RWPE2 (cell line): Measurements from ENCODE around the gene ARL8B.

Experiments used
- ATAC-seq: fragments of 200-7000 bp; cut with Tn5 transposase; 3 replicates; pipeline ENCODE4 v1.9.1; 2021; ENCODE audit warnings: low read depth
- DNase-seq: peaks from one replicate; pipeline ENCODE4 v3.0.0-alpha.2; 2020; ENCODE audit warnings: low spot score
- H3K27ac ChIP-seq: fragments of 450-650 bp; 2 replicates; pipeline ENCODE4 v1.5.1; 2017; ENCODE audit warnings: mild to moderate bottlenecking; ENCODE audit not compliant: poor library complexity, severe bottlenecking
- H3K27me3 ChIP-seq: fragments of 250-450 bp; sonication (Bioruptor Pico); 2 replicates; pipeline ENCODE4 v1.5.1; 2021; ENCODE audit warnings: mild to moderate bottlenecking, moderate library complexity; ENCODE audit not compliant: insufficient read depth, poor library complexity, severe bottlenecking
- H3K36me3 ChIP-seq: fragments of 250-450 bp; sonication (Bioruptor Pico); 2 replicates; pipeline ENCODE4 v1.5.1; 2020; ENCODE audit warnings: low read depth, mild to moderate bottlenecking, moderate library complexity
- H3K4me1 ChIP-seq: fragments of 250-450 bp; sonication (Bioruptor Pico); 2 replicates; pipeline ENCODE4 v1.5.1; 2021; ENCODE audit warnings: mild to moderate bottlenecking, moderate library complexity; ENCODE audit not compliant: insufficient read depth, poor library complexity, severe bottlenecking
- H3K4me3 ChIP-seq: fragments of 250-450 bp; sonication (Bioruptor Pico); 2 replicates; pipeline ENCODE4 v1.5.1; 2021; ENCODE audit warnings: mild to moderate bottlenecking, moderate library complexity; ENCODE audit not compliant: severe bottlenecking
- H3K9me3 ChIP-seq: fragments of 250-450 bp; sonication (Bioruptor Pico); 2 replicates; pipeline ENCODE4 v1.5.1; 2021; ENCODE audit warnings: mild to moderate bottlenecking, moderate library complexity; ENCODE audit not compliant: severe bottlenecking
- CTCF ChIP-seq: fragments of 450-650 bp; IDR thresholded peaks from one replicate; pipeline ENCODE4 v1.5.1; 2017; ENCODE audit warnings: mild to moderate bottlenecking, moderate library complexity; ENCODE audit not compliant: poor library complexity, severe bottlenecking

The ARL8B gene

GRCh38 chr3:5087209-5087608, 34.9 kb upstream of the ARL8B start:
- Histone ChIP-seq H3K4me1 (peaks cover 5% of the 10 kb centered on the region), H3K4me3 (no peak overlapping the region), H3K36me3 (no peaks in the 10 kb centered on the region), H3K9me3 (no peaks in the 10 kb centered on the region), H3K27me3 (no peaks in the 10 kb centered on the region), H3K27ac (no peak overlapping the region)
- TF ChIP-seq CTCF, result no peak
- DNase-seq (no peak), ATAC-seq (no peak)

- peaks cover 8% of the 10 kb centered on the region for H3K4me1 ChIP-seq
- TF ChIP-seq CTCF, result no peak
- no peaks in the 10 kb centered on the region for H3K9me3 ChIP-seq
- no peaks in the 10 kb centered on the region for H3K36me3 ChIP-seq
- ATAC-seq (no peak), DNase-seq (no peak)
- no peaks in the 10 kb centered on the region for H3K27me3 ChIP-seq
- no peak overlapping the region for H3K27ac ChIP-seq
- no peak overlapping the region for H3K4me3 ChIP-seq
Measured at GRCh38 chr3:5090197-5090596, 31.9 kb upstream of the ARL8B start.

- no peak for TF ChIP-seq CTCF
- H3K36me3 ChIP-seq, result no peaks in the 10 kb centered on the region
- no peaks in the 10 kb centered on the region for H3K27me3 ChIP-seq
- no peak overlapping the region for H3K27ac ChIP-seq
- peaks cover 8% of the 10 kb centered on the region for H3K4me1 ChIP-seq
- H3K9me3 ChIP-seq, result no peaks in the 10 kb centered on the region
- DNase-seq (no peak), ATAC-seq (peak; percentile 88)
- no peak overlapping the region for H3K4me3 ChIP-seq
Measured at GRCh38 chr3:5092018-5092417, 30.1 kb upstream of the ARL8B start.

GRCh38 chr3:5093731-5094130, 28.4 kb upstream of the ARL8B start:
- no peaks in the 10 kb centered on the region for H3K27me3 ChIP-seq
- no peaks in the 10 kb centered on the region for H3K36me3 ChIP-seq
- no peak for TF ChIP-seq CTCF
- DNase-seq (no peak), ATAC-seq (no peak)
- no peak overlapping the region for H3K27ac ChIP-seq
- peaks cover 8% of the 10 kb centered on the region for H3K4me1 ChIP-seq
- no peak overlapping the region for H3K4me3 ChIP-seq
- no peaks in the 10 kb centered on the region for H3K9me3 ChIP-seq

GRCh38 chr3:5095886-5096285, 26.2 kb upstream of the ARL8B start:
- H3K36me3 ChIP-seq, result no peaks in the 10 kb centered on the region
- H3K4me3 ChIP-seq, result no peak overlapping the region
- no peaks in the 10 kb centered on the region for H3K9me3 ChIP-seq
- no peak overlapping the region for H3K27ac ChIP-seq
- DNase-seq (no peak), ATAC-seq (no peak)
- peaks cover 8% of the 10 kb centered on the region for H3K4me1 ChIP-seq
- no peak for TF ChIP-seq CTCF
- H3K27me3 ChIP-seq, result no peaks in the 10 kb centered on the region
